OCI-LY7 (cell line): ENCODE results near the gene GREB1. TPM values are rescaled to one million over a fixed set of nuclear protein-coding genes. Genes with fewer than 3 reads are reported as not detected.

Source experiments
- BruUV-seq: library from RNA; stranded (reverse); fragments of 400-500 nt; replicated peaks from 2 replicates; lab custom pipeline; 2021; lab: Mats Ljungman, UMichigan
- CTCF ChIA-PET: fragments of 300-600 bp; sonication (Branson Sonifier 250); formaldehyde crosslinking; loops from one replicate; lab custom pipeline; 2022; ENCODE audit warnings: antibody characterized with exemption; ENCODE audit not compliant: unreplicated experiment; lab: Charles Lee
- POLR2A ChIA-PET: fragments of 300-600 bp; sonication (Branson Sonifier 250); formaldehyde crosslinking; loops from one replicate; lab custom pipeline; 2022; ENCODE audit warnings: antibody characterized with exemption; lab: Charles Lee
- DNase-seq: peaks from one replicate; pipeline ENCODE4 v3.0.0-alpha.2; 2015; ENCODE audit warnings: low spot score
- H2AFZ ChIP-seq: fragments of 200-600 bp; sonication (generic), shearing (Covaris generic); 2 replicates; pipeline ENCODE4 v1.6.1; 2014; ENCODE audit warnings: mild to moderate bottlenecking, antibody characterized with exemption, low read length, moderate library complexity
- H3K27ac ChIP-seq: fragments of 200-600 bp; sonication (generic); 2 replicates; pipeline ENCODE4 v1.5.1; 2014; ENCODE audit warnings: mixed run types, low read depth, mild to moderate bottlenecking, moderate library complexity, low read length, inconsistent platforms; ENCODE audit not compliant: poor library complexity, severe bottlenecking
- H3K36me3 ChIP-seq: fragments of 200-600 bp; sonication (generic); 2 replicates; pipeline ENCODE4 v1.6.1; 2014; ENCODE audit warnings: mild to moderate bottlenecking, antibody characterized with exemption, low read length, moderate library complexity, mixed read lengths; ENCODE audit not compliant: insufficient read depth
- H3K4me1 ChIP-seq: fragments of 200-600 bp; sonication (generic); 2 replicates; pipeline ENCODE4 v1.5.1; 2014; ENCODE audit warnings: mild to moderate bottlenecking, low read length; ENCODE audit not compliant: insufficient read depth, poor library complexity, severe bottlenecking
- H3K4me2 ChIP-seq: fragments of 200-600 bp; sonication (generic); 2 replicates; pipeline ENCODE4 v1.6.1; 2014; ENCODE audit warnings: mild to moderate bottlenecking, low read length
- H3K4me3 ChIP-seq: fragments of 200-600 bp; sonication (generic); 2 replicates; pipeline ENCODE4 v1.5.1; 2014; ENCODE audit warnings: mild to moderate bottlenecking, low read depth, low read length; ENCODE audit not compliant: poor library complexity, severe bottlenecking
- H3K79me2 ChIP-seq: fragments of 200-600 bp; sonication (generic); 2 replicates; pipeline ENCODE4 v1.6.1; 2016; ENCODE audit warnings: low read depth, mild to moderate bottlenecking, low read length, moderate library complexity, mixed read lengths; ENCODE audit not compliant: insufficient read depth
- H3K9me2 ChIP-seq: fragments of 200-600 bp; sonication (generic); 2 replicates; pipeline ENCODE4 v1.6.1; 2016; ENCODE audit warnings: mild to moderate bottlenecking, low read length, mixed read lengths; ENCODE audit not compliant: insufficient read depth
- H3K9me3 ChIP-seq: fragments of 200-600 bp; sonication (generic); 2 replicates; pipeline ENCODE4 v1.6.1; 2014; ENCODE audit warnings: mild to moderate bottlenecking, mixed run types, low read length, mixed read lengths
- H4K20me1 ChIP-seq: fragments of 200-600 bp; sonication (generic); 2 replicates; pipeline ENCODE4 v1.6.1; 2014; ENCODE audit warnings: mild to moderate bottlenecking, antibody characterized with exemption, low read length, moderate library complexity, mixed read lengths; ENCODE audit not compliant: insufficient read depth
- EZH2phosphoT487 ChIP-seq: fragments of 200-600 bp; sonication (generic); IDR thresholded peaks from 2 replicates; pipeline ENCODE4 v1.6.1; 2018; ENCODE audit warnings: low read depth, borderline replicate concordance, mild to moderate bottlenecking, mixed run types, antibody characterized with exemption, low read length, moderate library complexity, mixed read lengths
- intact Hi-C: fragments of 100-400 bp; cut with micrococcal nuclease; formaldehyde crosslinking; loops from one replicate; pipeline ENCODE4 v1.10.0; 2022; ENCODE audit not compliant: unreplicated experiment
- total RNA-seq, 2 experiments: library from RNA; depleted of rRNA in 1 of 2; stranded (reverse); fragments of >200 nt in 1 of 2; shearing (Covaris generic) in 1 of 2; gene quantifications; 2 replicates each; pipeline ENCODE4 v1.2.3, GENCODE V29; 2014 to 2022
- TF ChIP-seq, protein P1 (sequence below): fragments of 200-600 bp; sonication (generic); conservative IDR thresholded peaks from 2 replicates; pipeline ENCODE4 v1.5.1; 2014; ENCODE audit warnings: mild to moderate bottlenecking, antibody characterized with exemption, low read length, moderate library complexity, mixed read lengths

Gene GREB1
- total RNA-seq, 2 experiments from 2014 or later, result 3.5 to 8.4 TPM

DNA sequence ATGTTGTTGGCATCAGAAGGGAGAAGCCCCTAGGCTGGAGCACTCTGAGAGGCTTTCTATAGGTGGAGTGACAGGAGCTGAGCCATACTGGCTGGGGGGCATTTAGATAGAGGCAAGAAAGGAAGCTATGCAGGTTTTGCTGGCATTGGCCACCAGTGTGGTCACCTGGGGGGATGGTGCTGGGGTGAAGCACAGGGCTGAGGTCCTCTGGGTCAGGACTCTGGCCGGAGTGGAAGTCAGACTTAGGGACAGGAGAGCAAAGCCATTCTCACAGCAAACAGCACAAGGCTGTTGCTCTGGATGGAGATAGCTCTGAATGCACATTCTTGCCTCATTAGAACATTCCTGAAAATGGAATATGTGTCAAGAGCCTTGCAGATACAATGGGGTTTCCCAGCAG lies 88.8 kb downstream of the GREB1 start:
- no TSS peak for BruUV-seq
- H2AFZ ChIP-seq, result no peak overlapping the region
- H3K36me3 ChIP-seq, result no peaks in the 10 kb centered on the region
- no peak overlapping the region for H3K4me2 ChIP-seq
- CTCF ChIA-PET, result no interaction called here
- POLR2A ChIA-PET, result no interaction called here
- no peak overlapping the region for H3K4me3 ChIP-seq
- H3K4me1 ChIP-seq, result no peaks in the 10 kb centered on the region
- H3K79me2 ChIP-seq, result no peaks in the 10 kb centered on the region
- no peak overlapping the region for H3K27ac ChIP-seq
- DNase-seq, result no peak
- H3K9me2 ChIP-seq, result no peaks in the 10 kb centered on the region
- no peaks in the 10 kb centered on the region for H4K20me1 ChIP-seq
- intact Hi-C loops, result no loop called here
- TF ChIP-seq, protein P1, sequence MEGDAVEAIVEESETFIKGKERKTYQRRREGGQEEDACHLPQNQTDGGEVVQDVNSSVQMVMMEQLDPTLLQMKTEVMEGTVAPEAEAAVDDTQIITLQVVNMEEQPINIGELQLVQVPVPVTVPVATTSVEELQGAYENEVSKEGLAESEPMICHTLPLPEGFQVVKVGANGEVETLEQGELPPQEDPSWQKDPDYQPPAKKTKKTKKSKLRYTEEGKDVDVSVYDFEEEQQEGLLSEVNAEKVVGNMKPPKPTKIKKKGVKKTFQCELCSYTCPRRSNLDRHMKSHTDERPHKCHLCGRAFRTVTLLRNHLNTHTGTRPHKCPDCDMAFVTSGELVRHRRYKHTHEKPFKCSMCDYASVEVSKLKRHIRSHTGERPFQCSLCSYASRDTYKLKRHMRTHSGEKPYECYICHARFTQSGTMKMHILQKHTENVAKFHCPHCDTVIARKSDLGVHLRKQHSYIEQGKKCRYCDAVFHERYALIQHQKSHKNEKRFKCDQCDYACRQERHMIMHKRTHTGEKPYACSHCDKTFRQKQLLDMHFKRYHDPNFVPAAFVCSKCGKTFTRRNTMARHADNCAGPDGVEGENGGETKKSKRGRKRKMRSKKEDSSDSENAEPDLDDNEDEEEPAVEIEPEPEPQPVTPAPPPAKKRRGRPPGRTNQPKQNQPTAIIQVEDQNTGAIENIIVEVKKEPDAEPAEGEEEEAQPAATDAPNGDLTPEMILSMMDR, result no peak
- TF ChIP-seq EZH2phosphoT487, result no peak
- H3K9me3 ChIP-seq, result no peaks in the 10 kb centered on the region

DNA sequence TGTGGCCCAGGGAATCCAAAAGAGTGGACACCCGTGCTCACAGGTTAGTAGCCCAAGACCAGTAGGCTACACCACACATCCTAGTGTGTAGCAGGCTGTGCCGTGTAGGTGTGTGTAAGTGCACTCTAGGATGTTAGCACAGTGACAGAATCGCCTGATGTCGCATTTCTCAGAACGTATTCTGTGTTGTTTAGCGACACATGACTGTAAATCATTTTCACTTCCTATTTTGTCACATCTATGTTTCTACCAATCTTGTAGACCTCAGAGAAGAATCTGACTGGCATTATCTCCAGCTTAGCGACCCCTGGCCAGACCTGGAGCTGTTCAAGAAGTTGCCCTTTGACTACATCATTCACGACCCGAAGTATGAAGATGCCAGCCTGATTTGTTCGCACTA lies 91.0 kb downstream of the GREB1 start:
- Histone ChIP-seq H2AFZ (no peak overlapping the region), H3K4me2 (no peak overlapping the region), H3K79me2 (no peaks in the 10 kb centered on the region), H3K9me3 (no peaks in the 10 kb centered on the region), H3K9me2 (no peaks in the 10 kb centered on the region), H4K20me1 (no peaks in the 10 kb centered on the region), H3K4me3 (no peak overlapping the region), H3K36me3 (no peaks in the 10 kb centered on the region), H3K27ac (no peak overlapping the region), H3K4me1 (no peaks in the 10 kb centered on the region)
- POLR2A ChIA-PET, result interaction anchor here (1.6 kb wide), 1 partner anchor 33 kb away, joined by 3 read pairs; no protein-coding TSS in a partner anchor
- intact Hi-C loops, result no loop called here
- no TSS peak for BruUV-seq
- TF ChIP-seq, protein P1, result no peak
- TF ChIP-seq EZH2phosphoT487, result no peak
- DNase-seq, result no peak
- CTCF ChIA-PET, result no interaction called here

DNA sequence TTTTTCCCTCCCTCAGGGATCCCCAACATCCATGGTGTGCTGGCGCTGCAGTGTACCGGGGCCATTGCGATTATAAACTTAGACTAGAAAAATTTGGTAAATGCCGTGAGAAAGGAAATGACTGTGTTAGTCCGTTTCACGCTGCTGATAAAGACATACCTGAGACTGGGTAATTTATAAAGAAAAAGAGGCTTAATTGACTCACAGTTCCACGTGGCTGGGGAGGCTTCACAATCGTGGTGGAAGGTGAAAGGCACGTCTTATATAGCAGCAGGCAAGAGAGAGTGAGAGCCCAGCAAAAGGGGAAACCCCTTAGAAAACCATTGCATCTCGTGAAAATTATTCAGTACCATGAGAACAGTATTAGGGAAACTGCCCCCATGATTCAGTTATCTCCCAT lies 91.8 kb downstream of the GREB1 start:
- TF ChIP-seq, protein P1, result no peak
- no peak for TF ChIP-seq EZH2phosphoT487
- CTCF ChIA-PET, result no interaction called here
- no peaks in the 10 kb centered on the region for H4K20me1 ChIP-seq
- no peaks in the 10 kb centered on the region for H3K79me2 ChIP-seq
- no TSS peak for BruUV-seq
- no peaks in the 10 kb centered on the region for H3K9me3 ChIP-seq
- POLR2A ChIA-PET, result interaction anchor here (0.6 to 1.6 kb wide), 2 partner anchors 8 to 34 kb away, joined by 3 read pairs; no protein-coding TSS in a partner anchor
- H3K9me2 ChIP-seq, result no peaks in the 10 kb centered on the region
- H3K4me2 ChIP-seq, result no peak overlapping the region
- H3K27ac ChIP-seq, result no peak overlapping the region
- no peaks in the 10 kb centered on the region for H3K4me1 ChIP-seq
- no peak overlapping the region for H2AFZ ChIP-seq
- DNase-seq, result no peak
- intact Hi-C loops, result no loop called here
- no peaks in the 10 kb centered on the region for H3K36me3 ChIP-seq
- no peak overlapping the region for H3K4me3 ChIP-seq
